WI38 (cell line): Measurements from ENCODE around the gene UPB1.
A peak's percentile ranks its signal among the peaks of the same experiment; 100 is the strongest.

ENCODE experiments used
- H3K4me3 ChIP-seq: 2 replicates; pipeline ENCODE4 v1.5.1; 2011; ENCODE audit warnings: low read depth, mild to moderate bottlenecking, control low read depth, low read length
- CTCF ChIP-seq: IDR thresholded peaks from 2 replicates; pipeline ENCODE4 v1.5.1; 2012; ENCODE audit warnings: low read depth, mild to moderate bottlenecking, control low read depth, low read length

The UPB1 gene

GRCh38 chr22:24499706-24500276 is 4.7 kb downstream of the UPB1 start:
- H3K4me3 ChIP-seq = no peak overlapping the region
- TF ChIP-seq CTCF = no peak

GRCh38 chr22:24500277-24500820 is 5.2 kb downstream of the UPB1 start:
- no peak overlapping the region for H3K4me3 ChIP-seq
- TF ChIP-seq CTCF = no peak

- no peak for TF ChIP-seq CTCF
- no peak overlapping the region for H3K4me3 ChIP-seq
These were observed 6.3 kb downstream of the UPB1 start for GRCh38 chr22:24501301-24502005.

- no peak for TF ChIP-seq CTCF
- no peak overlapping the region for H3K4me3 ChIP-seq
These were observed 6.9 kb downstream of the UPB1 start for GRCh38 chr22:24502034-24502433.

GRCh38 chr22:24502541-24502940 is 7.4 kb downstream of the UPB1 start:
- TF ChIP-seq CTCF = no peak
- no peak overlapping the region for H3K4me3 ChIP-seq

- TF ChIP-seq CTCF = peak; percentile 72
- H3K4me3 ChIP-seq = no peak overlapping the region
These were observed 8.2 kb downstream of the UPB1 start for GRCh38 chr22:24503137-24503842.
